ENCODE results near the gene CEP95.

DNA sequence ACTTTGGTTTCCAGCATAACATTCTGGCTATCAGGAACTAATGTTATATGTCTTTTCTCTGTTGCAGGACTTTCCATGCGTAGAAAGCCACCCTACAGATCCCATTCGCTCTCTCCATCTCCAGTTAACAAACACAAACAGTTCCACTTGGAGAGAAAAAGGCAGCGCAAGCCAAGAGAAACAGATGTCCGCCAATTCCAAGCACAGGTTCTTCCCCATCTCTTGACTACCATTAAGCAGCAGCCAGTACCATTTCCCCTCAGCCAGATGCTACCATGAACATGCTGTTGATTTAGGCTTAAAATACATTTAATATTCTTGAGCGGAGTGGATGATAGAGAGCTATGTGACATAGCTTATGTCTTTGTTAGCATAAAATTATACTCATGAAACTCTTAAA is 22.4 kb downstream of the CEP95 start:
- TF ChIP-seq, protein P1, sequence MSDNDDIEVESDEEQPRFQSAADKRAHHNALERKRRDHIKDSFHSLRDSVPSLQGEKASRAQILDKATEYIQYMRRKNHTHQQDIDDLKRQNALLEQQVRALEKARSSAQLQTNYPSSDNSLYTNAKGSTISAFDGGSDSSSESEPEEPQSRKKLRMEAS (IDR thresholded peaks at IDR 0.05; ENCODE audit: low read depth, low read length), result no peak
- TF ChIP-seq, protein P2, sequence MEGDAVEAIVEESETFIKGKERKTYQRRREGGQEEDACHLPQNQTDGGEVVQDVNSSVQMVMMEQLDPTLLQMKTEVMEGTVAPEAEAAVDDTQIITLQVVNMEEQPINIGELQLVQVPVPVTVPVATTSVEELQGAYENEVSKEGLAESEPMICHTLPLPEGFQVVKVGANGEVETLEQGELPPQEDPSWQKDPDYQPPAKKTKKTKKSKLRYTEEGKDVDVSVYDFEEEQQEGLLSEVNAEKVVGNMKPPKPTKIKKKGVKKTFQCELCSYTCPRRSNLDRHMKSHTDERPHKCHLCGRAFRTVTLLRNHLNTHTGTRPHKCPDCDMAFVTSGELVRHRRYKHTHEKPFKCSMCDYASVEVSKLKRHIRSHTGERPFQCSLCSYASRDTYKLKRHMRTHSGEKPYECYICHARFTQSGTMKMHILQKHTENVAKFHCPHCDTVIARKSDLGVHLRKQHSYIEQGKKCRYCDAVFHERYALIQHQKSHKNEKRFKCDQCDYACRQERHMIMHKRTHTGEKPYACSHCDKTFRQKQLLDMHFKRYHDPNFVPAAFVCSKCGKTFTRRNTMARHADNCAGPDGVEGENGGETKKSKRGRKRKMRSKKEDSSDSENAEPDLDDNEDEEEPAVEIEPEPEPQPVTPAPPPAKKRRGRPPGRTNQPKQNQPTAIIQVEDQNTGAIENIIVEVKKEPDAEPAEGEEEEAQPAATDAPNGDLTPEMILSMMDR (IDR thresholded peaks at IDR 0.05; ENCODE audit: low read depth, low read length), result no peak

Measured in NB4 (cell line).